WTC11 (cell line): ENCODE data around the gene MRAS.

ENCODE experiments used
- CTCF ChIP-seq: fragments of 200-600 bp; IDR thresholded peaks from 2 replicates; pipeline ENCODE4 v1.8.0; 2022; ENCODE audit warnings: antibody characterized with exemption
- GABPB1 ChIP-seq: sonication (generic); formaldehyde crosslinking; IDR thresholded peaks from 2 replicates; pipeline ENCODE4 v1.8.1; 2023; ENCODE audit warnings: mild to moderate bottlenecking, missing genetic modification reagents
- KAT7 ChIP-seq: sonication (generic); formaldehyde crosslinking; IDR thresholded peaks from 2 replicates; pipeline ENCODE4 v1.8.1; 2023; ENCODE audit warnings: missing genetic modification reagents, mild to moderate bottlenecking, borderline replicate concordance
- TCF7 ChIP-seq: sonication (generic); formaldehyde crosslinking; IDR thresholded peaks from 2 replicates; pipeline ENCODE4 v1.8.0; 2022; ENCODE audit warnings: mild to moderate bottlenecking, low read depth, missing genetic modification reagents, moderate library complexity

- TF ChIP-seq KAT7 (CRISPR knock-in tag) (no peak), TCF7 (CRISPR knock-in tag) (no peak), CTCF (no peak), GABPB1 (CRISPR knock-in tag) (no peak)
Measured at GRCh38 chr3:138400651-138401070, 52.3 kb downstream of the MRAS start.
